DOHH2 (cell line): ENCODE results near the gene AUTS2.

ENCODE experiments used
- CTCF ChIP-seq: fragments of 200-600 bp; sonication (generic); IDR thresholded peaks from one replicate; pipeline ENCODE4 v1.5.1; 2014; ENCODE audit warnings: antibody characterized with exemption, mild to moderate bottlenecking, low read depth, low read length; ENCODE audit not compliant: poor library complexity, severe bottlenecking
- EZH2phosphoT487 ChIP-seq: fragments of 200-600 bp; sonication (generic); IDR thresholded peaks from 2 replicates; pipeline ENCODE4 v1.6.1; 2017; ENCODE audit warnings: borderline replicate concordance, mild to moderate bottlenecking, antibody characterized with exemption, low read length, moderate library complexity, mixed read lengths

DNA sequence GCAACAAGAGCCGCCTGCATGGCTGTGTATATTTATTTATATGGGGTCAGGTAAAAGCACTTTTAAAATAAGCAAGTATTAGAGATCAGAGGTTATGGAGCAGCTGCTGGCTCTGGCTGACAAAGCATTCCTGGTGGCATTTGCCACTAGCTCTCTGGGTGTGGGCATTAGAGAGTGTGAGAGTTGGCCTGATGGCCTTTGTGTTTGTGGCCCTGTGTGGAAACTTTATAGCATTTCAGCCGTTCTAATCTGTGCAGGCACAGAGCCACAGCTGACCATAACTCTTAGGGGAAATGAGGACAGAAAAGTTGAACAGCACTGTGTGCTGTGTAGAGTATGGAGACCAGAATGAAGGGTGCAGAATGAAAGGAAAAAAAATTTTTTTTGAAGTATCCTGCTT lies 118.9 kb downstream of the AUTS2 start:
- TF ChIP-seq CTCF (no peak), EZH2phosphoT487 (no peak)
